ENCODE data around the gene RASA3. TPM values are rescaled to one million over a fixed set of nuclear protein-coding genes. Genes with fewer than 3 reads are reported as not detected.
"Not testable (repeated sequence)": the region's sequence is repeated elsewhere in the genome, so short reads cannot be mapped to it uniquely, and the experiment has no call there.

Gene RASA3
- total RNA-seq, 2 donors from 2014 or later, result 4.4 to 7.2 TPM

- no peak for DNase-seq
- Histone ChIP-seq H3K9me3 (no peaks in the 10 kb centered on the region), H3K27me3 (no peaks in the 10 kb centered on the region), H3K4me3 (no peak overlapping the region), H3K36me3 (no peaks in the 10 kb centered on the region), H3K27ac (no peak overlapping the region), H3K9ac (ENCODE audit: low read depth in 2 of 2, low read length in 2 of 2) (no peak overlapping the region), H3K4me1 (no peaks in the 10 kb centered on the region)
- intact Hi-C loops (cut with DNase I), result no loop called here
- no peak for TF ChIP-seq CTCF (IDR thresholded peaks at IDR 0.05)
Observed at GRCh38 chr13:114102131-114102520, 30.3 kb downstream of the RASA3 start.

GRCh38 chr13:114101358-114102130, 30.9 kb downstream of the RASA3 start:
- H3K27me3 ChIP-seq, result no peaks in the 10 kb centered on the region
- TF ChIP-seq CTCF (IDR thresholded peaks at IDR 0.05), result no peak
- intact Hi-C loops (cut with DNase I), result no loop called here
- H3K9ac ChIP-seq (ENCODE audit: low read depth in 2 of 2, low read length in 2 of 2), result peak overlapping the region; percentile 19 to 59
- no peaks in the 10 kb centered on the region for H3K9me3 ChIP-seq
- no peaks in the 10 kb centered on the region for H3K4me1 ChIP-seq
- H3K4me3 ChIP-seq, result no peak overlapping the region
- no peaks in the 10 kb centered on the region for H3K36me3 ChIP-seq
- H3K27ac ChIP-seq, result no peak overlapping the region
- no peak for DNase-seq

GRCh38 chr13:114100446-114101357, 31.7 kb downstream of the RASA3 start:
- no peak overlapping the region for H3K27ac ChIP-seq
- DNase-seq, result no peak
- H3K4me1 ChIP-seq, result no peaks in the 10 kb centered on the region
- peak overlapping the region in 1 of 2 donors; percentile 59 for H3K9ac ChIP-seq (ENCODE audit: low read depth in 2 of 2, low read length in 2 of 2)
- no peak for TF ChIP-seq CTCF (IDR thresholded peaks at IDR 0.05)
- H3K36me3 ChIP-seq, result no peaks in the 10 kb centered on the region
- H3K27me3 ChIP-seq, result no peaks in the 10 kb centered on the region
- H3K9me3 ChIP-seq, result no peaks in the 10 kb centered on the region
- no peak overlapping the region for H3K4me3 ChIP-seq
- intact Hi-C loops (cut with DNase I), result no loop called here

- no peak for DNase-seq
- H3K4me3 ChIP-seq, result no peak overlapping the region
- no peak for TF ChIP-seq CTCF (IDR thresholded peaks at IDR 0.05)
- H3K4me1 ChIP-seq, result no peaks in the 10 kb centered on the region
- H3K9ac ChIP-seq (ENCODE audit: low read depth in 2 of 2, low read length in 2 of 2), result no peak overlapping the region
- H3K27ac ChIP-seq, result no peak overlapping the region
- intact Hi-C loops (cut with DNase I), result no loop called here
- no peaks in the 10 kb centered on the region for H3K27me3 ChIP-seq
- H3K36me3 ChIP-seq, result no peaks in the 10 kb centered on the region
- no peaks in the 10 kb centered on the region for H3K9me3 ChIP-seq
Observed at GRCh38 chr13:114099918-114100445, 32.4 kb downstream of the RASA3 start.

GRCh38 chr13:114099191-114099590, 33.2 kb downstream of the RASA3 start:
- Histone ChIP-seq H3K9me3 (no peaks in the 10 kb centered on the region), H3K27me3 (no peaks in the 10 kb centered on the region), H3K9ac (ENCODE audit: low read depth in 2 of 2, low read length in 2 of 2) (no peak overlapping the region), H3K27ac (no peak overlapping the region), H3K4me1 (no peaks in the 10 kb centered on the region), H3K4me3 (no peak overlapping the region), H3K36me3 (no peaks in the 10 kb centered on the region)
- no peak for TF ChIP-seq CTCF (IDR thresholded peaks at IDR 0.05)
- DNase-seq, result peak; percentile 47
- intact Hi-C loops (cut with DNase I), result no loop called here

- H3K27me3 ChIP-seq; H3K4me1 ChIP-seq; H3K36me3 ChIP-seq; H3K4me3 ChIP-seq; H3K9ac ChIP-seq (ENCODE audit: low read depth in 2 of 2, low read length in 2 of 2); H3K9me3 ChIP-seq; H3K27ac ChIP-seq; intact Hi-C loops (cut with DNase I); DNase-seq: not testable (repeated sequence)
Observed at GRCh38 chr13:114098689-114099056, 33.8 kb downstream of the RASA3 start.

All from colonic mucosa (tissue), 4 donors.